Adrenal gland (tissue), 5 donors: ENCODE data around the gene MDFI.

Source experiments
- POLR2A ChIP-seq, 2 donors: fragments of 450-650 bp; IDR thresholded peaks; one replicate each; pipeline ENCODE4 v1.6.1; 2017; ENCODE audit warnings: antibody characterized with exemption in 2 of 2, mild to moderate bottlenecking in 2 of 2, moderate library complexity in 1 of 2
- TF ChIP-seq, protein P1 (sequence below), 6 experiments: fragments of 450-650 bp in 4 of 6; fragments of 200-600 bp in 2 of 6; sonication (generic) in 1 of 6; IDR thresholded peaks; 1 replicate in 5 of 6; 2 replicates in 1 of 6; pipeline versions ENCODE4 v1.5.1 to v1.8.0; 2016 to 2021; ENCODE audit warnings: antibody characterized with exemption in 6 of 6, mild to moderate bottlenecking in 2 of 6, moderate library complexity in 1 of 6
- donor health status: DM: no; HTN: no; CAD: no.

DNA sequence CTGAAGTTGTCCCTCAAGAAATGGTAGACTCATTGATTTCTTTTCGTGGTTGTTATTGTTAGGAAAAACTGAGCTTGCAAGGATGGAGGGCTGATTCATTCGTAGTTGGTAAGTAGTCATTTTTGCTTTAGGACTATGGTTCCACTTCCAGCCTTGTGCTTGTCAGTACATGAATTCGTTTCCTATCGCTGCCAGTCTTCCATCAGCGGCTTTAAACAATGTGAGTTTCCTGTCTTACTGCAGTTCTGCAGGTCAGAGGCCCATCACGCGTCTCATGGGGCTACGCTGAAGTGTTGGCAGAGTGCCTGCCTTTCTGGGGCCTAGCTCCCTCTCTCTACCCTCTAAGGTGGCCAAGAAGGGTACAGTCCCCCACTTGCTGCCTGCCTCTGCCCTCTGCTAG, 11.4 kb upstream of the MDFI start:
- TF ChIP-seq, protein P1, sequence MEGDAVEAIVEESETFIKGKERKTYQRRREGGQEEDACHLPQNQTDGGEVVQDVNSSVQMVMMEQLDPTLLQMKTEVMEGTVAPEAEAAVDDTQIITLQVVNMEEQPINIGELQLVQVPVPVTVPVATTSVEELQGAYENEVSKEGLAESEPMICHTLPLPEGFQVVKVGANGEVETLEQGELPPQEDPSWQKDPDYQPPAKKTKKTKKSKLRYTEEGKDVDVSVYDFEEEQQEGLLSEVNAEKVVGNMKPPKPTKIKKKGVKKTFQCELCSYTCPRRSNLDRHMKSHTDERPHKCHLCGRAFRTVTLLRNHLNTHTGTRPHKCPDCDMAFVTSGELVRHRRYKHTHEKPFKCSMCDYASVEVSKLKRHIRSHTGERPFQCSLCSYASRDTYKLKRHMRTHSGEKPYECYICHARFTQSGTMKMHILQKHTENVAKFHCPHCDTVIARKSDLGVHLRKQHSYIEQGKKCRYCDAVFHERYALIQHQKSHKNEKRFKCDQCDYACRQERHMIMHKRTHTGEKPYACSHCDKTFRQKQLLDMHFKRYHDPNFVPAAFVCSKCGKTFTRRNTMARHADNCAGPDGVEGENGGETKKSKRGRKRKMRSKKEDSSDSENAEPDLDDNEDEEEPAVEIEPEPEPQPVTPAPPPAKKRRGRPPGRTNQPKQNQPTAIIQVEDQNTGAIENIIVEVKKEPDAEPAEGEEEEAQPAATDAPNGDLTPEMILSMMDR (IDR thresholded peaks at IDR 0.05), result no peak
- no peak for TF ChIP-seq POLR2A (IDR thresholded peaks at IDR 0.05)
